Smooth muscle cell (in vitro differentiated cells): ENCODE data around the gene ARNT2. TPM values are rescaled to one million over a fixed set of nuclear protein-coding genes. Genes with fewer than 3 reads are reported as not detected.

Experiments used
- DNase-seq: peaks from one replicate; lab custom pipeline; 2025; ENCODE audit not compliant: unreplicated experiment; lab: John Stamatoyannopoulos, UW
- H2AFZ ChIP-seq: fragments of 200-600 bp; sonication (generic); 2 replicates; pipeline ENCODE4 v1.6.0; 2016; ENCODE audit warnings: antibody characterized with exemption, low read depth, mild to moderate bottlenecking
- H3F3A ChIP-seq: fragments of 200-600 bp; sonication (generic); 2 replicates; pipeline ENCODE4 v1.6.0; 2017; ENCODE audit warnings: antibody characterized with exemption, low read depth
- H3K27ac ChIP-seq: fragments of 200-600 bp; sonication (generic); 2 replicates; pipeline ENCODE4 v1.5.1; 2016; ENCODE audit warnings: low read depth, mild to moderate bottlenecking
- H3K27me3 ChIP-seq: fragments of 200-600 bp; sonication (generic); 2 replicates; pipeline ENCODE4 v1.6.1; 2016; ENCODE audit warnings: low read depth, mild to moderate bottlenecking
- H3K36me3 ChIP-seq: fragments of 200-600 bp; sonication (generic); 2 replicates; pipeline ENCODE4 v1.5.1; 2016; ENCODE audit warnings: low read depth
- H3K4me1 ChIP-seq: fragments of 200-600 bp; sonication (generic); 2 replicates; pipeline ENCODE4 v1.5.1; 2016; ENCODE audit warnings: low read depth
- H3K4me2 ChIP-seq: fragments of 200-600 bp; sonication (generic); 2 replicates; pipeline ENCODE4 v1.6.0; 2016; ENCODE audit warnings: mild to moderate bottlenecking
- H3K4me3 ChIP-seq: fragments of 200-600 bp; sonication (generic); 2 replicates; pipeline ENCODE4 v1.5.1; 2016; ENCODE audit warnings: mild to moderate bottlenecking
- H3K79me2 ChIP-seq: fragments of 200-600 bp; sonication (generic); 2 replicates; pipeline ENCODE4 v1.6.0; 2016; ENCODE audit warnings: low read depth, mild to moderate bottlenecking
- H3K9ac ChIP-seq: fragments of 200-600 bp; sonication (generic); 2 replicates; pipeline ENCODE4 v1.6.0; 2016; ENCODE audit warnings: low read depth
- H3K9me3 ChIP-seq: fragments of 200-600 bp; sonication (generic); replicated peaks from 2 replicates; pipeline ENCODE4 v1.5.1; 2016; ENCODE audit warnings: low read depth
- H4K20me1 ChIP-seq: fragments of 200-600 bp; sonication (generic); 2 replicates; pipeline ENCODE4 v1.6.0; 2016; ENCODE audit warnings: low read depth
- WGBS: methylation state at CpG from one replicate; pipeline ENCODE4 v1.1.7; 2016; ENCODE audit warnings: low lambda C conversion rate; 5-methylcytosine and 5-hydroxymethylcytosine counted together
- polyA plus RNA-seq: library from polyadenylated mRNA; unstranded; fragments of >200 nt; fragmentation: Nextera tagmentation; extraction: Ambion mirVana; gene quantifications from 2 replicates; pipeline ENCODE4 v1.2.1, GENCODE V29; 2016
- total RNA-seq: library from RNA; depleted of rRNA; stranded (reverse); fragments of >200 nt; gene quantifications from 2 replicates; pipeline ENCODE4 v1.2.3, GENCODE V29; 2014
- TF ChIP-seq, protein P1 (sequence below): fragments of 200-600 bp; sonication (generic); IDR thresholded peaks from 2 replicates; pipeline ENCODE4 v1.5.1; 2017; ENCODE audit warnings: borderline replicate concordance, mild to moderate bottlenecking, antibody characterized with exemption; ENCODE audit not compliant: insufficient read depth, poor library complexity, severe bottlenecking

The ARNT2 gene
- total and polyA plus RNA-seq, 2 experiments from 2014 or later = 0.55 to 2.8 TPM

DNA sequence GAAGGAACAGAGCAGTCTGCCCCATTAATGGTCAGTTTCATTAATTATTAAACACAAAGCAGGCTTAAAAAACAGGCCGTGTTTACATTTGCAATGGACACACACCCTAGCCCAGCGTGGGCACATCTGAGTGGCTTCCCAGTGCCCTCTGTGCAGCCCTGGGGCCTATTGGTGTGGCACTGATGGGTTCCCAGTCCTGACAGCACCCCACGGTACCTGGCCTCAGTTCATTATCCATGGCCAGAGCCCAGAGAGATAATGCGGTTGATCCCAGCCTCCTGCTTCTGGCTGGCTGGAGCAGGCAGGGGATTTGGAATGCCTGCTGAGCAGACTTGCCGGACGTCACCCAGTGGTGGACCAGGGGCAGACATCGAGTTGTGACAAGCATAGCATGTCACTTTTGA, 180.4 kb downstream of the ARNT2 start:
- H3K4me3 ChIP-seq = no peak overlapping the region
- TF ChIP-seq, protein P1, sequence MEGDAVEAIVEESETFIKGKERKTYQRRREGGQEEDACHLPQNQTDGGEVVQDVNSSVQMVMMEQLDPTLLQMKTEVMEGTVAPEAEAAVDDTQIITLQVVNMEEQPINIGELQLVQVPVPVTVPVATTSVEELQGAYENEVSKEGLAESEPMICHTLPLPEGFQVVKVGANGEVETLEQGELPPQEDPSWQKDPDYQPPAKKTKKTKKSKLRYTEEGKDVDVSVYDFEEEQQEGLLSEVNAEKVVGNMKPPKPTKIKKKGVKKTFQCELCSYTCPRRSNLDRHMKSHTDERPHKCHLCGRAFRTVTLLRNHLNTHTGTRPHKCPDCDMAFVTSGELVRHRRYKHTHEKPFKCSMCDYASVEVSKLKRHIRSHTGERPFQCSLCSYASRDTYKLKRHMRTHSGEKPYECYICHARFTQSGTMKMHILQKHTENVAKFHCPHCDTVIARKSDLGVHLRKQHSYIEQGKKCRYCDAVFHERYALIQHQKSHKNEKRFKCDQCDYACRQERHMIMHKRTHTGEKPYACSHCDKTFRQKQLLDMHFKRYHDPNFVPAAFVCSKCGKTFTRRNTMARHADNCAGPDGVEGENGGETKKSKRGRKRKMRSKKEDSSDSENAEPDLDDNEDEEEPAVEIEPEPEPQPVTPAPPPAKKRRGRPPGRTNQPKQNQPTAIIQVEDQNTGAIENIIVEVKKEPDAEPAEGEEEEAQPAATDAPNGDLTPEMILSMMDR = no peak
- no peak overlapping the region for H3K9ac ChIP-seq
- H3K9me3 ChIP-seq = no peaks in the 10 kb centered on the region
- 67% methylated on average over 7 of the region's 7 CpGs for WGBS
- no peak overlapping the region for H3K4me2 ChIP-seq
- no peak overlapping the region for H3K27ac ChIP-seq
- no peaks in the 10 kb centered on the region for H3K79me2 ChIP-seq
- H3F3A ChIP-seq = no peaks in the 10 kb centered on the region
- no peaks in the 10 kb centered on the region for H3K36me3 ChIP-seq
- H4K20me1 ChIP-seq = no peaks in the 10 kb centered on the region
- H3K4me1 ChIP-seq = peaks cover 5% of the 10 kb centered on the region
- DNase-seq = no peak
- no peak overlapping the region for H2AFZ ChIP-seq
- H3K27me3 ChIP-seq = no peaks in the 10 kb centered on the region

- Histone ChIP-seq H3K79me2 (no peaks in the 10 kb centered on the region), H3K36me3 (no peaks in the 10 kb centered on the region)
- 75% methylated on average over 3 of the region's 3 CpGs for WGBS
These were observed 180.9 kb downstream of the ARNT2 start for GRCh38 chr15:80584973-80585525.

DNA sequence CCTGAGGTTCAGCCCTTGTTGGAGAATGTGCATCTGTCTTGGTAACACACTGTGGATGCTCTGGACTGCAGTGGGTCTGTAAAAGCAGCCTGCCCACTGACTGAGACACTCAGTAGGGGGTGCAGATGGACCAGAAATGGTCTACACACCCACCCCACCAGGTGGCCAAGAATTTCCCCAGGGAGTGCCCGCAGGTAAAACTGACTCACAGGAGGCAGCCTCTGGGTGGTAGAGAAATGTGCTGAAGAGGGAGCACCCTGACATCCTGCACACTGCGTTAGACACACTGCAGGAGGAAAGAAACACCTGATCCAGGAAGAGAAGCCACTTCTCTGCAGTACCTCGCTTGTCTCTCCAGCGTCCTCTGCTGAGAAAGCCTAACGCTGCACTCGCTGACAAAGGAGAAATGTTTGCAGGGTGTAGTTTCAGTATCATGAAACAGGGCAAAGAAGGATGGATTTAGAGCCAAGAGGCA, 181.4 kb downstream of the ARNT2 start:
- TF ChIP-seq, protein P1 = no peak
- Histone ChIP-seq H3K9ac (no peak overlapping the region), H4K20me1 (no peaks in the 10 kb centered on the region), H3K36me3 (no peaks in the 10 kb centered on the region), H2AFZ (no peak overlapping the region), H3F3A (no peaks in the 10 kb centered on the region), H3K4me1 (no peaks in the 10 kb centered on the region), H3K4me3 (no peak overlapping the region), H3K9me3 (no peaks in the 10 kb centered on the region), H3K79me2 (no peaks in the 10 kb centered on the region), H3K4me2 (no peak overlapping the region), H3K27me3 (no peaks in the 10 kb centered on the region), H3K27ac (no peak overlapping the region)
- WGBS = 82% methylated on average over 6 of the region's 6 CpGs
- no peak for DNase-seq

More at GRCh38 chr15:80584973-80585525, 180.9 kb downstream of the ARNT2 start:
- no peaks in the 10 kb centered on the region for H3F3A ChIP-seq
- H3K9ac ChIP-seq = no peak overlapping the region
- H2AFZ ChIP-seq = no peak overlapping the region
- DNase-seq = no peak
- no peak overlapping the region for H3K4me2 ChIP-seq
- no peaks in the 10 kb centered on the region for H3K9me3 ChIP-seq
- H3K27me3 ChIP-seq = no peaks in the 10 kb centered on the region
- H4K20me1 ChIP-seq = no peaks in the 10 kb centered on the region
- no peak overlapping the region for H3K27ac ChIP-seq
- no peak overlapping the region for H3K4me3 ChIP-seq
- TF ChIP-seq, protein P1 = no peak
- H3K4me1 ChIP-seq = peaks cover under 1% of the 10 kb centered on the region

DNA sequence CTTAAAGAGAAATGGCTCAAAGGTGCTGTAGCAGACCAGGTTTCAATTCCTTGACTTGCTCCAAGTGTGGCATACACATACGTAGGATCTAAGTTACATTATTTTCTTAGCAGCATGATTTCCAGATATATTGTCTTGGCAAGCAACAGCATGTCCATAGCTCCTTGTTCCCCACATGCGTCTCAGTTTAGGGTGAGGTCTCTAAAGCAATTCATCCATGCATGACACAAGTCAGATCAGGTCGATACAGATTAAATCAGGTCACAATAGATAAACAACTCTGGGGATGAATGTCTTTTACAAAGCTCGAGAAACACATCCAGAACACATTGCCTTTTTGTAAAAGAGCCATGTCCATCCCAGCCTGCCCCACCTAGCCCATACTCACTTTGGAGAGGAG, 182.0 kb downstream of the ARNT2 start:
- DNase-seq = no peak
- H4K20me1 ChIP-seq = no peaks in the 10 kb centered on the region
- no peak overlapping the region for H3K27ac ChIP-seq
- 92% methylated on average over 4 of the region's 4 CpGs for WGBS
- no peak overlapping the region for H3K4me3 ChIP-seq
- no peaks in the 10 kb centered on the region for H3K79me2 ChIP-seq
- TF ChIP-seq, protein P1 = no peak
- no peak overlapping the region for H3K4me2 ChIP-seq
- no peaks in the 10 kb centered on the region for H3K36me3 ChIP-seq
- H3F3A ChIP-seq = no peaks in the 10 kb centered on the region
- no peaks in the 10 kb centered on the region for H3K9me3 ChIP-seq
- H2AFZ ChIP-seq = no peak overlapping the region
- H3K27me3 ChIP-seq = no peaks in the 10 kb centered on the region
- no peaks in the 10 kb centered on the region for H3K4me1 ChIP-seq
- H3K9ac ChIP-seq = no peak overlapping the region
